Embryonic facial prominence (tissue), 1 donor: ENCODE data around the gene CASZ1.

Source experiments
- DNase-seq: peaks from one replicate; pipeline ENCODE4 v3.0.0-alpha.2; 2016; ENCODE audit errors: extremely low spot score

Gene CASZ1

DNA sequence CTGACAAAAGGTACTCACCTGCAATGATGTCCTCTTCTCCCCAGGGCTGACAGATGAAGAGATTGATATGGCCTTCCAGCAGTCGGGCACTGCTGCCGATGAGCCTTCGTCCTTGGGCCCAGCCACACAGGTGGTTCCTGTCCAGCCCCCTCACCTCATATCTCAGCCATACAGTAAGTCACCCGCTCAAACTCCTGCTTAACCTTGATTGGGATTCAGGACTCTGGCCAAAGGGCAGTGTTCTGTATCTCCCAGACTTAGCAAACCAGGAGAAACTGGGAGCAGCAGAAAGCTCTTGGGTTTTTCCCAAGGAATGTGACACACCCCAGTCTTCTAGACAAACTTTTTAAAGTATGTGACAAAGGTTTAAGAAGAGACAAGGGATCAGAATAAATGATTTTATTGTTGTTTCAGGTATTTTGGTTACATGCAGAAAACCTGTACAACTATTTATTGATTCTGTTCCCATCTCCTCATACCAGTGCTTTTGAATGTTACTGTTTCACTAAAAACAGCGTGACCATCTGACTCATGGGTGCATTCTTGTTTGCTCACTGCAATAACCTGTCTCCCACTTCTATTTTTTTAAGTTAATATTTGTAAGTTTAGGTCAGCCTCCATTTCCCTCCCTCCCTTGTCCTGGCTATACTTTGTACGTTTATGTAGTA is 197.1 kb downstream of the CASZ1 start:
- DNase-seq = no peak

DNA sequence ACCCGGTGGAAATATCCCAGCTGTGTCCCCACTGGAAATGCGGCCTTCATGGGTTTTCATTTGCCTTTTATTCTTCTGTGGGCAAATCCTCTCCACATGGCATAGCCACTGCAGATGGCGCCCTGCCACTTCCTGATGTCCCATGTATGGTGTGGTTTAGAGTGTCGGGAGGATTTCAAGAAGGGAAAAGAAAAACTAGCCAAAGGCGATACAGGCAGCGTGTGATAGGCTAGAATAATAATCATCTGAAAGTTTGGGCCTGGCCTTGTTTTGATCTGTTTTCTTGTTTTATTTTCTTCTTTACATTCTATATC is 198.1 kb downstream of the CASZ1 start:
- DNase-seq = no peak

DNA sequence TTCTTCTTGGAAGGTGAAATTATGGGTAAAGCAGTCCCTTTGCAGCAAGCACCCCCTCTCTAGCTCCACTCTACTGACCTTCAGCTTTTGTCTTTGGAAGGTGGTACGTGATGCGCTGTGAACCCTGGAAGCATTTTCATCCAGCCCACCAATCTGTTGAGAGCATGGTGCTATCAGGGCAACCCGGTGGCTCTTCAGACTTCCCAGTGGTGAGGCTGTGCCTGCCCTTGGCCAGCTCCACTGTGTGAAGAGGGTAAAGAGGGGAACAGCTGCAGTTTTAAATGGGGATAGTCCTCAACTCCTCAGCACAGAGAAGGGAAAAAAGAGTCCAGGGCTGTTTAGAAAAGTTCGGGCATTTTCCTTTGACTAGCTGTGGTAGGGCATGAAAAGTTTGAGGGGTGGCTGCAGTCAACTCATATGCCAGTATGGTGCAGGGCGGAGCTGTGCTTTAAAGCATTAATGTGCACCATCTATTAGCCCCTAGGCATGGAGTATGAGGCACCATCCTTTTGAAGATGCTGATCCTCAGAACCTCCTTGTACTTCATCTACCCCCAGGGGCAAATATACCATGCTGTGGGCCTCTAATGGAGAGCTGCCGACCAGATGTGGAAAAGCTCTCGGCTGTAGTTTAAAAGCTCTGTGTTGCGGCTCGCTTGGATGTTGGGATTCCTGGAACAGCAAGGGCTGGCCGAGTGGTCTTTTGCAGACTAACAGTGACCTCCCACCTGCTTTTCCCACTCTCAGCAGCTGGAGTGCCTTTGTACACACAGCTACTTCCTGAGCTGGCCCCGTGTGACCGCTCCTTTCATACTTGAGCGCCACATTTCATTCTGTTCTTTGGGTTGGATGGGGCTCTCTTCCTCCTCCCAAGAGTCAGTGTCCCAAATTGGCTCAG is 198.7 kb downstream of the CASZ1 start:
- DNase-seq = no peak

DNA sequence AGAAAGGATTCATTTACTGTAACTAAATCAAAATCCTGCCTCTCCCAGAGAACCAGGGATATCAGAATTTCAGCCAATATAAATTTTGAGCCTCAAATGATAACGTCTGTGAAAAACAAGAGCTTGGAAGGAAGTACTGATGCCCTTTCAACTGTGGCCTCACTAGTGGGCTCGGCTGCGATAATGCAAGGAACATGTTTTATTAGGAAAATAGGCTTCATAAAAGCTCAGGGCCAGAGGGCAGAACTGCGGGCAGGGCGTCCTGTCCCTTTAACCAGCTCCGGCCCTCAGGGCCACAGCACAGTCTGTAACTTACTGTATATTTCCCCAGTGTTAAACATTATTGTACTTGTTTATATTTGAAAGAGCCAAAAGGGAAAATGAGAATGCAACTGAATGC is 199.7 kb downstream of the CASZ1 start:
- no peak for DNase-seq

DNA sequence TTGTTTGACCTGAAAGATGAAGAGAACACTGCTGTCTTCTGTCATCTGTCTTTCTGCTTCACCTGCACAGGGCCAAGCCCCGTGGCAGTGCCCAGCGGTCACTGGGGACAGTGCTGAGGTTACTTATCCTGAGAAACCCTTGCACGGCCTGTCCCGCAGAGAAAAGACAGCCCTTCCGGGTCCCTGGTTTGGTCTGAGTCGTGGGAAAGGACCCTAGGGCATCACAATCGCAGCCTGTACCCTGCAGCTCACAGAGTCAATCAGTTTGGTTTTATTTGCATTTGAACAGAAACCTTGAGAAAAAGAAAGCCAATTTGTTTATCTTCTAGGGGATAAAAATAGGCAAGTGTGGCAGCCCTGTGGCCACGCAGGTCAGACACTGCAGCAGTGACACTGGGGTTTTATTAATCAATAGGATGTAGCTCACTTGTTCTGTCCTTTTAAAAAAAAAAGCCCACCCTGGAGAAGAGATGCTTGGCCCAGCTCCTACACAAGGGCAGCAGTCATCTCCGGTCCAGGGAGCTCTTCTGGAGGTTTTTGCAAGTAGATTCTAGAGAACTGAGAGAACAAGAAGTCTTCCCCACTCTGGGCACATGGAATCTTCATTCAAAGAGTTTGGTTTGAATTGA is 201.7 kb downstream of the CASZ1 start:
- no peak for DNase-seq

DNA sequence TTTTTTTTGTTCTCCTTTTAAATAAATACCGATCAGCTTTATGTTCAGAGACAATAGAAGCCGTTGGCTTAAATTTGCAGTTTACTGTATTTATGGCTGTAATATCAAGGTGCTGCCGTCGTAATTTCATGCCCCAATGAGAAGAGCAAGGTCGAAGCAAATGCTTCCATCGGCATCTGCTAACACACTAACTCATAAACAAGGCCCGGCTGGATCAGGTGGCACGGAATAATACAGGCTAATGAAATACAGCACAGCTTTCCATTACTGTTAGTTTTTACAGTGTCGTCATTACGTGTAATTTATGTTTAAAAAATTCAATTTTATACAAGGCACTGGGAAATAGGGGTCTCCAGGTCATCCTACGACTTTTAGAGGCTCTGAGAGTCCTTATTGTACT is 202.7 kb downstream of the CASZ1 start:
- no peak for DNase-seq

DNA sequence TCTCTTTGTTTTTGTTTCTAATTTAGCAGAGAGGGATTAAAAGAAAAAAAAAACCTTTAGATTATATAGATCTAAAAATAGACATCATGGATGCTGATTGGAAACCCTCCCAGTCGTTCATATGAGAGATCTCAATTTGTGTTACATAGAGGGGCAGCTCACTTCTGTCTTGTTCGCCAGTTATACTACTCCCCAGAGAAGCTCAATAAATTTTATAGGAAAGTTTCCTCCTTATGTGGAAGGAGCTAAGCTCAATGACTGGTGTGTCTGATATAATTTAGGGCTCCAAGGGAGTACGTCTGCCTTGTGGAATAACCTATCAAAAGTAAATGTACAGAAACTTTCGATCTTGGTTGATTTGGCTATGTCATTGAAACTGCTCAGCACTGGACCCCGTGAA is 204.1 kb downstream of the CASZ1 start:
- no peak for DNase-seq

DNA sequence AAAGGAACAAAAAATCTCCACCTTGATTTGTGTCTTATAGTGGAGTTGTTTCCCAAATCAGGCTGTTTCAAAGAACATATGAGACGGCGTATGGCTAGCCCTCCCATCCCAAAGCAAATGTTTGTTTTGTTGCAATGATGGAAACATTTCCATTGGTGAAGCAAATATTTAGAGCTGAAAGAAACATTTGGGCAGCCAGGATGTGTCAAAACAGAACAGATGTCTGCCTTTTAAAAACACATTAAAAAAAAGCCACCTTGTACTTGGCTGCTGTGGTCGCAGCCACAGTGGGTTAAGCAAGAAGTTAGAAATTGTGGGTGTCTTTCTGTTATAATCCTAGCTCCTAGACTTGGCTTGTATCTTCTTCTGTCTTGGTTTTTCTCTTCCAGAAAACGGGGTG is 205.4 kb downstream of the CASZ1 start:
- no peak for DNase-seq

DNA sequence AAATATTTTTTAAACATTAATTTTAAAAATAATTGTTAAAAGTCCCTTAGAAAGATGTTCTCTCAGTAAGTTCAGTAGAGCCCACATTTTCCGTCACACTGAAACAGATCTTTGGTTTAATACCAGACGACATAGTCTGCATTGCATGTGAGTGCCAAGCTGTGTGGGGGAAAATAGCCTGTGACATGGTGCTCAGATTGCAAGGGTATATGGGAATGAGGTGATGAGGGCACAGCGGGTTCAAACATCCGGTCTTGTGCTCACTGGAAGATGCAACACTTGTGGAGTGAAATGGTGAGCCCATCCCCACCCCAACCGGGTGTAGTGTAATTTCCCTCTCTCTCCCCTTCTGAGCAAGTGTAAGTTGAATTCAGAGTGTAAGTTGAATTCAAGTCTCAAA is 207.4 kb downstream of the CASZ1 start:
- DNase-seq = no peak

DNA sequence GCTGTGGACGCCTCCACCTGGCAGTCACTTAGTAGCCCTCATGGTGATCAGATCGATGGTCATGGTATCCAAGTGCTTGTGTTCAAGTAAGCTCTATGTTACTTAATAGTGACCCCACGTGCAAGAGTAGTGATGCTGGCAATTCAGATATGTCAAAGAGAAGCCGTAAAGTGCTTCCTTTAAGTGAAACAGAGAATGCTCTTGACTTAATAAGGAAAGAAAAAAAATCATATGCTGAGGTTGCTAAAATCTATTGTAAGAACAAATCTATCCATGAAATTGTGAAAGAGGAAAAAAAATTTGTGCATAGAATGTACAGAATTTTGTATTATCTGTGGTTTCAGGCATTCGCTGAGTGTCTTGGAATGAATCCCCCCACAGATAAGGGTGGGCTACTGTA is 207.8 kb downstream of the CASZ1 start:
- no peak for DNase-seq
